ENCODE data around the gene SYNE1.

SYNE1 gene

DNA sequence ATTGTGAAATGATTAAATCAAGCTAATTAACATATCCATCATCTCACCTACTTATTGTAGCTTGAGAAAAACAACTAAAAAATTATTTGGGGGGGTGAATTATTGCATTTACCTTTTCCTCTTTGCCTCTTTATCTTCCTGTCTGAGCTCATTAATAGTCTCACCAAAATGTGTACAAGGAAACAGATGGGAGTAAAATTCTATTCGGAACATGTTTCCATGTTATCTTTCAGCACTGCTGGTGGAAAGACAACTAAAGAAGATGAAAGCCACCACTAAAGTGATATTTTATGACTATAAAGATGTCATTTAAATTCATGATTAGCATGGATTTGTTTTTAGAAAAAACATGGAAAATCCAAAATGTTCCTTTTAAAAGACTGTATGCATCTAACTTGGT is 102.6 kb downstream of the SYNE1 start:
- Histone ChIP-seq H3K27ac (replicated peaks) (no peak overlapping the region), H3K4me3 (replicated peaks; ENCODE audit: insufficient read depth, low read length) (no peak overlapping the region), H3K27me3 (ENCODE audit: insufficient read depth, poor library complexity, severe bottlenecking) (no peaks in the 10 kb centered on the region)
- TF ChIP-seq CTCF (IDR thresholded peaks at IDR 0.05; ENCODE audit: insufficient read depth, low read length) (no peak), REST (IDR thresholded peaks at IDR 0.05; ENCODE audit: insufficient replicate concordance, low read depth) (no peak), SPI1 (IDR thresholded peaks at IDR 0.05; ENCODE audit: borderline replicate concordance, low read depth) (no peak), POLR2AphosphoS5 (IDR thresholded peaks at IDR 0.05; ENCODE audit: low read depth) (no peak), GABPA (IDR thresholded peaks at IDR 0.05; ENCODE audit: low read depth) (no peak)
- no peak for DNase-seq (ENCODE audit: low read depth in 1 of 2, low spot score in 1 of 2)

- H3K27ac ChIP-seq (replicated peaks), result no peak overlapping the region
- no peak for TF ChIP-seq SPI1 (IDR thresholded peaks at IDR 0.05; ENCODE audit: borderline replicate concordance, low read depth)
- no peak for TF ChIP-seq CTCF (IDR thresholded peaks at IDR 0.05; ENCODE audit: insufficient read depth, low read length)
- TF ChIP-seq REST (IDR thresholded peaks at IDR 0.05; ENCODE audit: insufficient replicate concordance, low read depth), result no peak
- no peak for TF ChIP-seq GABPA (IDR thresholded peaks at IDR 0.05; ENCODE audit: low read depth)
- no peak for TF ChIP-seq POLR2AphosphoS5 (IDR thresholded peaks at IDR 0.05; ENCODE audit: low read depth)
- H3K27me3 ChIP-seq (ENCODE audit: insufficient read depth, poor library complexity, severe bottlenecking), result no peaks in the 10 kb centered on the region
- DNase-seq (ENCODE audit: low read depth in 1 of 2, low spot score in 1 of 2), result no peak
- no peak overlapping the region for H3K4me3 ChIP-seq (replicated peaks; ENCODE audit: insufficient read depth, low read length)
Observed at GRCh38 chr6:152532556-152533422, 104.4 kb downstream of the SYNE1 start.

DNA sequence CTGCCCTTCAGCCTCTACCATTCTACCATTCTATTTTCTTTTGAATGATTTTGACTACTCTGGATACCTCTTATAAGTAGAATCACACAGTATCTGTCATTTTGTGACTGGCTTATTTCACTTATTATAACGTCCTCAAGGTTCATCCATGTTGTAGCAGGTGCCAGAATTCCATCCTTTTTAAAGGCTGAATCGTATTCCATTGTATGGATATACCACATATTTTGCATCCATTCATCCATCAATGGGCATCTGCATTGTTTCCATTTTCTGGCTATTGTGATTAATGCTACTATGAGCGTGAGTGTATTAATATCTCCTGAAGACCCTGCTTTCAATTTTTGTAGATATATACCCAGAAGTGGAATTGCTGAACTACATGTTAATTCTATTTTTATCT is 105.5 kb downstream of the SYNE1 start:
- no peaks in the 10 kb centered on the region for H3K27me3 ChIP-seq (ENCODE audit: insufficient read depth, poor library complexity, severe bottlenecking)
- no peak overlapping the region for H3K4me3 ChIP-seq (replicated peaks; ENCODE audit: insufficient read depth, low read length)
- DNase-seq (ENCODE audit: low read depth in 1 of 2, low spot score in 1 of 2), result no peak
- H3K27ac ChIP-seq (replicated peaks), result no peak overlapping the region
- no peak for TF ChIP-seq SPI1 (IDR thresholded peaks at IDR 0.05; ENCODE audit: borderline replicate concordance, low read depth)
- TF ChIP-seq POLR2AphosphoS5 (IDR thresholded peaks at IDR 0.05; ENCODE audit: low read depth), result no peak
- TF ChIP-seq REST (IDR thresholded peaks at IDR 0.05; ENCODE audit: insufficient replicate concordance, low read depth), result no peak
- no peak for TF ChIP-seq GABPA (IDR thresholded peaks at IDR 0.05; ENCODE audit: low read depth)
- no peak for TF ChIP-seq CTCF (IDR thresholded peaks at IDR 0.05; ENCODE audit: insufficient read depth, low read length)

Measured in HL-60 (cell line).